Measurements from ENCODE around the gene PAM16. TPM values are rescaled to one million over a fixed set of nuclear protein-coding genes. Genes with fewer than 3 reads are reported as not detected.

PAM16 gene
- total RNA-seq, 1 donor from 2014 or later = 41.2 TPM

DNA sequence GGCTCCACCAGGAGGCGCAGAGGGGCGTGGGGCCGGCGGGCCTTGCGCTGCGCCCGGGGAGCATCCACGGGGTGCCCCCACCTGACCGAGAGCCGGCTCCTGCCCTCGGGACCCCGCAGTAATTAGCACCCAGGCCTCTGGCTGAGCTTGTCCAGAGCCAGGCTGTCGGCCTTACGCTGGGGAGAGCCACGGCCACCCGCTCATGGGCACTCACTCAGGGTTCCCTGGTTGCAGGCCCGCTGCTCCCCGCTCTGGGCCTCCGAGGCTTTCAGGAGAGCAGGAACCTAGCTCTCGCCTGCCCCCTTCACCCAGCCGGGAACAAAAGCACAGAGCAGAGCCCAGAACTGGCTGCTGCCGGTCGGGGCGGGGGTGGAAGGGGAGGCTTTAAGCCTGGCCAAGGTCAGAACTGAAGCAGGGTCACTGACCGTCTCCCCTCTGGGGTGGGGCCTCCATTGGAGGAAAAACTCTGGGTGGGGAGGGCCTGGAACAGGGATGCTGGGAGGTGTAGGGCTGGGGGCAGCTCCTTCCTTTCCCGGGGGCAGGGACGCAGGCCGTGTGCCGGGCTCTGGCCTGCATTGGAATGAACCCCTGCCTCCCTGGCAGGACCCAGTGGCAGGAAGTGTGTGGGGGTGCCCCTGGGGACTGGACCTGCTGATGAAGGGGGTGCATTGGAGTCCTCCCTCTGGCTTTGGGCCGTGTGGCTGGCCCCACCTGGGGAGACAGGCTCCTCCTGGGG is 22.9 kb downstream of the PAM16 start:
- peaks cover 5% of the 10 kb centered on the region for H3K36me3 ChIP-seq
- peak; percentile 76 for ATAC-seq
- TF ChIP-seq CTCF (IDR thresholded peaks at IDR 0.05) = peak; percentile 62
- H3K4me3 ChIP-seq = peak overlapping the region; percentile 40
- no peaks in the 10 kb centered on the region for H3K9me3 ChIP-seq
- intact Hi-C loops (cut with DNase I) = loop anchor here (5.0 kb wide), 1 partner anchor 36 kb away; no protein-coding TSS in a partner anchor
- no peaks in the 10 kb centered on the region for H3K27me3 ChIP-seq
- peak; percentile 90 for DNase-seq
- H3K27ac ChIP-seq = peak overlapping the region; percentile 78
- H3K4me1 ChIP-seq = peaks cover 57% of the 10 kb centered on the region

DNA sequence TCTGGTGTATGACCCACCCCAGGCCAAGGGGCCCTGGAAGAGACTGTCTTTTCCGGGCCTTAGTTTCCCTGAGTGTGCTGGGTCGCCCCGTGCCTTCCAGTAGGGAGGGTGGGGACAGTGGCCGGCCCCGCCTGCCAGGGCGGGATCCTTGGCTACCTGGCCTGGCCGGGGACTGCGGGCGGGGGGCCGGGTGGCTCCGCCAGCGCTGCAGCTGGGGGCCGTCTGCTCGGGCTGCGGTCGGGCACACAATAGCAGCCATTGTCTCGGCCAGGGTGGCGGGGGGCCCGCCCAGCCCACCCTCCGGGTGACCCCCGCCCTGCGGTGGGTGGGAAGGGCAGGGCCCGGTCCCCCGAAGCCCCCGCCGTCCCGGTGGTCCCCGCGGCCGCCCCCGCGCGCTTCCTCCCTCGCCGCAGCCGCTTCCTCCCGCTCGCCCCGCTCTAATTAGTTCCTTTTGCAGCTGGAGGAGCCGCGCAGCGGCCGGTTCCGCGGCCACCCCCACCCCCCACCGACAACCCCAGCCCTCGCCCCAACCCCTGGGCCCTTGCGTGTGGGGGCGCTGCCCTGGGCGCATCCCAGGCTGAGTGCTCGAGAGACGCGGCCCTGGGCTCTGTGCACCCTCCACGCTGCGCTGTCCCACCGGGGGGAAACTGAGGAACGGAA is 23.6 kb downstream of the PAM16 start:
- intact Hi-C loops (cut with DNase I) = loop anchor here (5.0 kb wide), 1 partner anchor 35 kb away; no protein-coding TSS in a partner anchor
- H3K4me1 ChIP-seq = peaks cover 63% of the 10 kb centered on the region
- H3K4me3 ChIP-seq = peak overlapping the region; percentile 40

GRCh38 chr16:4325253-4325758 is 25.8 kb downstream of the PAM16 start:
- Histone ChIP-seq H3K9me3 (no peaks in the 10 kb centered on the region), H3K4me3 (no peak overlapping the region), H3K4me1 (peaks cover 71% of the 10 kb centered on the region), H3K36me3 (no peaks in the 10 kb centered on the region), H3K27me3 (no peaks in the 10 kb centered on the region), H3K27ac (peak overlapping the region; percentile 83)
- DNase-seq = no peak
- TF ChIP-seq CTCF (IDR thresholded peaks at IDR 0.05) = no peak
- intact Hi-C loops (cut with DNase I) = loop anchor here (5.0 kb wide), 1 partner anchor 33 kb away; no protein-coding TSS in a partner anchor
- no peak for ATAC-seq

More for the DNA sequence above, 23.6 kb downstream of the PAM16 start:
- no peaks in the 10 kb centered on the region for H3K9me3 ChIP-seq
- peak overlapping the region; percentile 78 for H3K27ac ChIP-seq
- H3K27me3 ChIP-seq = no peaks in the 10 kb centered on the region
- DNase-seq (peak; percentile 68), ATAC-seq (no peak)
- TF ChIP-seq CTCF (IDR thresholded peaks at IDR 0.05) = no peak
- H3K36me3 ChIP-seq = peaks cover under 1% of the 10 kb centered on the region

DNA sequence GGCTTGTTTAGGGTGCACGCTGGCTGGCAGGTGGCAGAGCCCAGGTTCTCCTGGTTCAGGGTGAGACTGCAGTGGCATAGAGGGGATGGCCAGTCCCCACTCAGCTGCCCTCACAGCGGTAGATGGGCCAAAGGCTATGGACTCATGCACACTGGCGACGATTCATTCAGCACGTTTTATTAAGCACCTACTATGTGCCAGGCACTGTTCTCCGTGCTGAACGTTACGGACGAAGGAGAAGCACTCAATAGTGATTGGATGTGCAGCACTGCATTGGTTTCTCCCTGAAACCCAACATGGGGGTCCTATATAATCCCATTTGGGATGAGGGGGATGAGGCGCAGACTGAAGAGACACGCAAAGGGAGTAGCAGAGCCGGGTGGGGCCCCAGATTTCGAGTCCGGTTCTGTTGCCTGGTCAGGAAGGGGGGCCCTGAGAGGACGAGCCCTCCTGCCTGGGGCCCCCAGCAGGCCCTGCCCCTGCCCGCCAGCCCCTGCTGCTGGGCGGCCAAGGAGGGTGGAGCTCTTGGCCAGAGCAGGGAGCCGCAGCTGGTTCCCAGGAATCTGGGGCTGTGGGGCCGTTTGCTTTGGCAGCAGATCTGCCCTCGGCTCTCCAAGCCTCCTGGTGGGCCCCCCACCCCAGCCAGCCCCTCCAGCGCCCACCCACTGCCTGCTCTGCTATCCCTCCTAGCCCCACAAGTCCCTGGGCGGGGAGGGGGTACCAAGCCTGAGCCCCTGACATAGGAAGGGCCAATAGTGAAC is 26.4 kb downstream of the PAM16 start:
- peak overlapping the region; percentile 83 for H3K27ac ChIP-seq
- no peak overlapping the region for H3K4me3 ChIP-seq
- DNase-seq = no peak
- no peaks in the 10 kb centered on the region for H3K27me3 ChIP-seq
- no peak for TF ChIP-seq CTCF (IDR thresholded peaks at IDR 0.05)
- no peaks in the 10 kb centered on the region for H3K36me3 ChIP-seq
- ATAC-seq = no peak
- peaks cover 75% of the 10 kb centered on the region for H3K4me1 ChIP-seq
- intact Hi-C loops (cut with DNase I) = loop anchor here (5.0 kb wide), 1 partner anchor 32 kb away; no protein-coding TSS in a partner anchor
- H3K9me3 ChIP-seq = no peaks in the 10 kb centered on the region

- peak; percentile 56 for ATAC-seq
Measured at GRCh38 chr16:4323845-4324488, 27.2 kb downstream of the PAM16 start.

More at GRCh38 chr16:4323845-4324488, 27.2 kb downstream of the PAM16 start:
- Histone ChIP-seq H3K27ac (peak overlapping the region; percentile 83), H3K9me3 (no peaks in the 10 kb centered on the region), H3K4me3 (no peak overlapping the region), H3K4me1 (peaks cover 74% of the 10 kb centered on the region), H3K36me3 (no peaks in the 10 kb centered on the region), H3K27me3 (no peaks in the 10 kb centered on the region)
- intact Hi-C loops (cut with DNase I) = no loop called here
- TF ChIP-seq CTCF (IDR thresholded peaks at IDR 0.05) = no peak
- peak; percentile 81 for DNase-seq
